Keratinocyte (primary cell): ENCODE results near the gene OPTC. TPM values are rescaled to one million over a fixed set of nuclear protein-coding genes. Genes with fewer than 3 reads are reported as not detected.

ENCODE experiments used
- DNase-seq: peaks from one replicate; pipeline ENCODE4 v3.0.0-alpha.2; 2011; ENCODE audit warnings: low read depth, missing footprints, low spot score
- FAIRE-seq: peaks from 2 replicates; lab custom pipeline; 2011; peaks lifted over from hg19 to GRCh38; lab: Jason Lieb, UNC
- H2AFZ ChIP-seq: 2 replicates; pipeline ENCODE4 v1.6.0; 2012; ENCODE audit warnings: low read length, control low read depth, inconsistent platforms; ENCODE audit not compliant: control insufficient read depth
- H3K27ac ChIP-seq: 2 replicates; pipeline ENCODE4 v1.5.1; 2011; ENCODE audit warnings: low read length; ENCODE audit not compliant: control insufficient read depth, insufficient read depth
- H3K27me3 ChIP-seq: 3 replicates; pipeline ENCODE4 v1.6.0; 2011; ENCODE audit warnings: low read length; ENCODE audit not compliant: control insufficient read depth, insufficient read depth; ENCODE audit errors: extremely low read depth
- H3K36me3 ChIP-seq, 2 experiments: 2 replicates in 1 of 2; 3 replicates in 1 of 2; pipeline ENCODE4 v1.5.1; 2011; ENCODE audit warnings: low read length in 2 of 2, mild to moderate bottlenecking in 1 of 2; ENCODE audit not compliant: control insufficient read depth in 2 of 2, insufficient read depth in 2 of 2; ENCODE audit errors: extremely low read depth in 1 of 2
- H3K4me1 ChIP-seq: 3 replicates; pipeline ENCODE4 v1.5.1; 2011; ENCODE audit warnings: low read length; ENCODE audit not compliant: control insufficient read depth, insufficient read depth; ENCODE audit errors: extremely low read depth
- H3K4me2 ChIP-seq: 3 replicates; pipeline ENCODE4 v1.6.0; 2011; ENCODE audit warnings: low read depth, low read length; ENCODE audit not compliant: control insufficient read depth, insufficient read depth; ENCODE audit errors: extremely low read depth
- H3K4me3 ChIP-seq, 3 experiments: fragments of 200-600 bp in 1 of 3; sonication (generic) in 1 of 3; 2 replicates in 2 of 3; 3 replicates in 1 of 3; pipeline ENCODE4 v1.5.1; 2011 to 2016; ENCODE audit warnings: low read length in 3 of 3, mild to moderate bottlenecking in 3 of 3, control low read depth in 2 of 3, inconsistent platforms in 1 of 3, low read depth in 1 of 3, mixed read lengths in 1 of 3, mixed run types in 1 of 3, moderate library complexity in 1 of 3; ENCODE audit not compliant: control insufficient read depth in 2 of 3, insufficient read depth in 2 of 3; ENCODE audit errors: extremely low read depth in 1 of 3
- H3K79me2 ChIP-seq: 2 replicates; pipeline ENCODE4 v1.6.0; 2012; ENCODE audit warnings: low read length; ENCODE audit not compliant: control insufficient read depth, insufficient read depth
- H3K9ac ChIP-seq: 3 replicates; pipeline ENCODE4 v1.6.0; 2011; ENCODE audit warnings: low read length; ENCODE audit not compliant: control insufficient read depth, insufficient read depth; ENCODE audit errors: extremely low read depth
- H3K9me1 ChIP-seq: 3 replicates; pipeline ENCODE4 v1.6.0; 2011; ENCODE audit warnings: low read length; ENCODE audit not compliant: control insufficient read depth, insufficient read depth; ENCODE audit errors: extremely low read depth
- H3K9me3 ChIP-seq: 2 replicates; pipeline ENCODE4 v1.5.1; 2012; ENCODE audit warnings: low read depth, low read length; ENCODE audit not compliant: control insufficient read depth
- H4K20me1 ChIP-seq: 3 replicates; pipeline ENCODE4 v1.6.0; 2011; ENCODE audit warnings: low read length; ENCODE audit not compliant: control insufficient read depth, insufficient read depth; ENCODE audit errors: extremely low read depth
- CTCF ChIP-seq, 3 experiments: IDR thresholded peaks in 1 of 3; conservative IDR thresholded peaks in 1 of 3; optimal IDR thresholded peaks in 1 of 3; 2 replicates in 2 of 3; 3 replicates in 1 of 3; pipeline versions ENCODE3 to v1.5.1; 2011; ENCODE audit warnings: low read length in 3 of 3, mild to moderate bottlenecking in 3 of 3, moderate library complexity in 2 of 3, control low read depth in 1 of 3, inconsistent platforms in 1 of 3; ENCODE audit not compliant: insufficient read depth in 2 of 3; ENCODE audit errors: extremely low read depth in 1 of 3
- EZH2 ChIP-seq: IDR thresholded peaks from one replicate; pipeline ENCODE4 v1.6.1; 2012; ENCODE audit warnings: inconsistent platforms, mild to moderate bottlenecking, low read length, moderate library complexity
- dilution Hi-C: fragments of 300-500 bp; cut with MboI; formaldehyde crosslinking; loops from one replicate; pipeline ENCODE4 v1.7.0; 2020; ENCODE audit warnings: low sequenced_read_pairs; ENCODE audit not compliant: extremely low pct_ligation_motif_present
- polyA plus RNA-seq, 5 experiments: library from polyadenylated mRNA; depleted of rRNA in 3 of 5; stranded (reverse) in 3 of 5; stranded (forward) in 1 of 5; unstranded in 1 of 5; fragments of >200 nt; gene quantifications; 1 replicate in 1 of 5; 2 replicates in 3 of 5; 3 replicates in 1 of 5; pipeline versions ENCODE4 v1.2.1 to v1.2.3, GENCODE V29; 2011 to 2012; ENCODE audit warnings: missing spikeins in 2 of 5, low read depth in 1 of 5, low replicate concordance in 1 of 5

The OPTC gene
- polyA plus RNA-seq, 1 donor (not counting 4 experiments of a cell fraction or from before 2014, with no cell fraction given): not detected

GRCh38 chr1:203519896-203520295, 25.9 kb downstream of the OPTC start:
- H3K4me1 ChIP-seq: peaks cover 36% of the 10 kb centered on the region
- no peaks in the 10 kb centered on the region for H4K20me1 ChIP-seq
- H3K9me1 ChIP-seq: no peaks in the 10 kb centered on the region
- FAIRE-seq (no peak), DNase-seq (no peak)
- H3K27ac ChIP-seq: no peak overlapping the region
- no peak overlapping the region for H3K9ac ChIP-seq
- TF ChIP-seq CTCF (optimal IDR thresholded peaks at IDR 0.05 in 1 of 3, IDR thresholded peaks at IDR 0.05 in 1 of 3, conservative IDR thresholded peaks at IDR 0.05 in 1 of 3; ENCODE audit: extremely low read depth in 1 of 3, insufficient read depth in 2 of 3, low read length in 3 of 3) (no peak), EZH2 (no peak)
- H3K4me2 ChIP-seq: no peak overlapping the region
- no peaks in the 10 kb centered on the region for H3K36me3 ChIP-seq
- no peak overlapping the region for H2AFZ ChIP-seq
- H3K9me3 ChIP-seq: no peaks in the 10 kb centered on the region
- no peaks in the 10 kb centered on the region for H3K79me2 ChIP-seq
- H3K4me3 ChIP-seq: no peak overlapping the region
- H3K27me3 ChIP-seq: no peaks in the 10 kb centered on the region
- dilution Hi-C loops: no loop called here

- Histone ChIP-seq H3K9me1 (no peaks in the 10 kb centered on the region), H3K79me2 (no peaks in the 10 kb centered on the region), H3K9ac (no peak overlapping the region), H3K27me3 (no peaks in the 10 kb centered on the region), H3K4me3 (no peak overlapping the region), H3K27ac (no peak overlapping the region), H3K4me2 (no peak overlapping the region), H3K36me3 (no peaks in the 10 kb centered on the region), H3K9me3 (no peaks in the 10 kb centered on the region), H4K20me1 (no peaks in the 10 kb centered on the region), H3K4me1 (peaks cover 36% of the 10 kb centered on the region), H2AFZ (no peak overlapping the region)
- TF ChIP-seq EZH2 (no peak), CTCF (optimal IDR thresholded peaks at IDR 0.05 in 1 of 3, IDR thresholded peaks at IDR 0.05 in 1 of 3, conservative IDR thresholded peaks at IDR 0.05 in 1 of 3; ENCODE audit: extremely low read depth in 1 of 3, insufficient read depth in 2 of 3, low read length in 3 of 3) (no peak)
- FAIRE-seq (peak; percentile 69), DNase-seq (no peak)
- dilution Hi-C loops: no loop called here
Measured at GRCh38 chr1:203520315-203520714, 26.4 kb downstream of the OPTC start.
